SU-DHL-6 (cell line): ENCODE measurements around the gene REM2.
"Not testable (repeated sequence)": the region's sequence is repeated elsewhere in the genome, so short reads cannot be mapped to it uniquely, and the experiment has no call there.

ENCODE experiments used
- CTCF ChIP-seq: fragments of 200-600 bp; sonication (generic); IDR thresholded peaks from one replicate; pipeline ENCODE4 v1.5.1; 2017; ENCODE audit warnings: antibody characterized with exemption, mild to moderate bottlenecking, low read length, moderate library complexity; ENCODE audit not compliant: insufficient read depth, poor library complexity, severe bottlenecking
- EZH2phosphoT487 ChIP-seq: fragments of 200-600 bp; sonication (generic), shearing (Covaris generic); conservative IDR thresholded peaks from 2 replicates; pipeline ENCODE4 v1.6.1; 2018; ENCODE audit warnings: mild to moderate bottlenecking, antibody characterized with exemption, low read length, moderate library complexity, mixed read lengths

- not testable (repeated sequence) for TF ChIP-seq CTCF, EZH2phosphoT487
Observed at GRCh38 chr14:22860377-22860776, 22.6 kb upstream of the REM2 start.
